ENCODE measurements around the gene IL1RL2. TPM values are rescaled to one million over a fixed set of nuclear protein-coding genes. Genes with fewer than 3 reads are reported as not detected.

IL1RL2 gene
- total RNA-seq, 1 donor from 2014 or later = 5.2 TPM

GRCh38 chr2:102206666-102207341 is 20.0 kb downstream of the IL1RL2 start:
- Histone ChIP-seq H3K9me3 (no peaks in the 10 kb centered on the region), H3K4me3 (no peak overlapping the region), H3K27me3 (no peaks in the 10 kb centered on the region), H3K27ac (no peak overlapping the region), H3K4me1 (no peaks in the 10 kb centered on the region), H3K36me3 (no peaks in the 10 kb centered on the region)
- no peak for DNase-seq (ENCODE audit: extremely low spot score in 2 of 2)
- intact Hi-C loops (cut with DNase I) = no loop called here
- no peak for TF ChIP-seq POLR2A (IDR thresholded peaks at IDR 0.05)
- TF ChIP-seq CTCF (IDR thresholded peaks at IDR 0.05) = no peak
- TF ChIP-seq POLR2AphosphoS5 (IDR thresholded peaks at IDR 0.05; ENCODE audit: insufficient read depth in 1 of 2, low read depth in 1 of 2) = no peak

- H3K4me3 ChIP-seq = no peak overlapping the region
- no peaks in the 10 kb centered on the region for H3K4me1 ChIP-seq
- H3K27me3 ChIP-seq = no peaks in the 10 kb centered on the region
- H3K9me3 ChIP-seq = no peaks in the 10 kb centered on the region
- intact Hi-C loops (cut with DNase I) = no loop called here
- TF ChIP-seq POLR2A (IDR thresholded peaks at IDR 0.05) (no peak), CTCF (IDR thresholded peaks at IDR 0.05) (no peak), POLR2AphosphoS5 (IDR thresholded peaks at IDR 0.05; ENCODE audit: insufficient read depth in 1 of 2, low read depth in 1 of 2) (no peak)
- no peak overlapping the region for H3K27ac ChIP-seq
- H3K36me3 ChIP-seq = no peaks in the 10 kb centered on the region
- no peak for DNase-seq (ENCODE audit: extremely low spot score in 2 of 2)
Measured at GRCh38 chr2:102208774-102209173, 22.0 kb downstream of the IL1RL2 start.

- Histone ChIP-seq H3K9me3 (no peaks in the 10 kb centered on the region), H3K27ac (no peak overlapping the region), H3K36me3 (no peaks in the 10 kb centered on the region), H3K4me1 (no peaks in the 10 kb centered on the region), H3K4me3 (no peak overlapping the region), H3K27me3 (no peaks in the 10 kb centered on the region)
- intact Hi-C loops (cut with DNase I) = no loop called here
- DNase-seq (ENCODE audit: extremely low spot score in 2 of 2) = no peak
- TF ChIP-seq POLR2AphosphoS5 (IDR thresholded peaks at IDR 0.05; ENCODE audit: insufficient read depth in 1 of 2, low read depth in 1 of 2) (no peak), POLR2A (IDR thresholded peaks at IDR 0.05) (no peak), CTCF (IDR thresholded peaks at IDR 0.05) (no peak)
Measured at GRCh38 chr2:102209474-102209873, 22.7 kb downstream of the IL1RL2 start.

GRCh38 chr2:102217032-102217431 is 30.2 kb downstream of the IL1RL2 start:
- H3K27ac ChIP-seq = no peak overlapping the region
- no peak for TF ChIP-seq POLR2A (IDR thresholded peaks at IDR 0.05)
- no peak for TF ChIP-seq CTCF (IDR thresholded peaks at IDR 0.05)
- TF ChIP-seq POLR2AphosphoS5 (IDR thresholded peaks at IDR 0.05; ENCODE audit: insufficient read depth in 1 of 2, low read depth in 1 of 2) = no peak
- no peaks in the 10 kb centered on the region for H3K27me3 ChIP-seq
- H3K9me3 ChIP-seq = peaks cover 12% of the 10 kb centered on the region
- H3K4me1 ChIP-seq = no peaks in the 10 kb centered on the region
- no peak overlapping the region for H3K4me3 ChIP-seq
- intact Hi-C loops (cut with DNase I) = no loop called here
- DNase-seq (ENCODE audit: extremely low spot score in 2 of 2) = no peak
- H3K36me3 ChIP-seq = peaks cover 0 to 3% of the 10 kb centered on the region in 2 donors
